ENCODE results near the gene CFAP100.

GRCh38 chr3:126454437-126455198 is 59.9 kb downstream of the CFAP100 start:
- TF ChIP-seq CTCF (IDR thresholded peaks at IDR 0.05) (no peak), EP300 (IDR thresholded peaks at IDR 0.05; ENCODE audit: low read depth) (no peak), POLR2A (IDR thresholded peaks at IDR 0.05) (no peak)

Measured in transverse colon (tissue), 3 donors.